ENCODE measurements around the gene TDRKH.
"Not testable (repeated sequence)": the region's sequence is repeated elsewhere in the genome, so short reads cannot be mapped to it uniquely, and the experiment has no call there.

TDRKH gene

GRCh38 chr1:151775894-151776664 lies 14.2 kb downstream of the TDRKH start:
- no peak for ATAC-seq (replicated peaks)
- Mint-ChIP-seq H3K27me3 (no peaks in the 10 kb centered on the region), H3K4me3 (no peak overlapping the region), H3K27ac (no peak overlapping the region), H3K36me3 (peaks cover 21 to 44% of the 10 kb centered on the region in 2 donors), H3K9me3 (no peaks in the 10 kb centered on the region), H3K4me1 (no peaks in the 10 kb centered on the region)
- no peak for DNase-seq

DNA sequence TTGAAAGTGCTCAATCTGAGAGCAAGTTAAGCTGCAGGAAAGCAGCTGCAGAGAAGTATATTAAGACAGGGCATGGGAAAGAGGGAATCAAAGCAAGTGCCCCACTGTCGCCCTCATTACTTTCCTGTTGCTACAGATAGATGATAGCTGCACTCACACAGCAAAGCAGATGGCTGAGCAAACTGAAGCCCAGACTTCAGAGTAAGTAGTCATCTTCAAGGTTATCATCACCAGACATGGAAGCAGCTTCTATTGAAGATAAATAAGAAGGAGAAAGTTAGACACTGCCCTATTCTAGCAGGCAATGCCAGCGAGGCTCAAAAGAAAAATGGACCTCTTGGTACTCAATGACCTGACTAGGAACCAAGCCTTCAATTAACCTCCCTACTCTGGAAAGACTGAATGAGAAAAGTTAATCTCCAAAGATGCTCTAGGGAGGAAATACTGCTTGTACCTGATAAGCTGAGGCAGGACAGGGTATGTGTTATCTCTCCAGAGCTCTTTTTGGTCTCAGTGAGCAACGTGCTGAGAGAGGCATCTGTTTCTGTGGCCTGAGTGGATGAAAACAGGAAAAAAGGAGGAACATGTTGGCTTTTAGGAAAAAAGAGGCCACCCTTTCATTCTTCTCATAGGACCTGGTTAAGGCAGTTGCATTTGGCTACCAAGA lies 15.9 kb downstream of the TDRKH start:
- no peak for ATAC-seq (replicated peaks)
- H3K27me3 Mint-ChIP-seq: no peaks in the 10 kb centered on the region
- H3K4me3 Mint-ChIP-seq: no peak overlapping the region
- no peaks in the 10 kb centered on the region for H3K4me1 Mint-ChIP-seq
- H3K27ac Mint-ChIP-seq: no peak overlapping the region
- H3K36me3 Mint-ChIP-seq: peaks cover 21 to 41% of the 10 kb centered on the region in 2 donors
- DNase-seq: no peak
- no peaks in the 10 kb centered on the region for H3K9me3 Mint-ChIP-seq

DNA sequence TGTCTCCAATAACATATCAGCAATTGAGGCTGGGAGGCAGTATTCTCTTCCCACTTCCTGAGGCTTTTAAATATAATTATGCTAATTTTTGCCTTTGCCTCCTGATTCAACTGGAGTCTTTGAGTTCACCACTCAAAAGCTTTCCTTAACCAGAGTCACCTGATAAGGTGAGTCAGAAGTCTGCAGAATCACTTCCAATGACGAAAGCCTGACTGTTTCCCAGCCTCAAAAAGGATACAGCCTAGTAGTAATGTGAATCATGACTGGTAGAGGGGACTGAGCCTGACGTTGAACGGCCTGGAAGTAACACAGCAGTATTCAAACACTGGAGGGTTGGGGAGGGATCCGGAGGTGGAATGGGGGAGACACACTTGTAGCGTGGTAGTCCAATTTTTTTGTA lies 16.6 kb downstream of the TDRKH start:
- DNase-seq (no peak), ATAC-seq (replicated peaks) (no peak)
- H3K4me3 Mint-ChIP-seq: no peak overlapping the region

GRCh38 chr1:151769270-151769669 lies 21.0 kb downstream of the TDRKH start:
- H3K27me3 Mint-ChIP-seq; ATAC-seq (replicated peaks); H3K4me3 Mint-ChIP-seq; H3K4me1 Mint-ChIP-seq; DNase-seq; H3K9me3 Mint-ChIP-seq; H3K27ac Mint-ChIP-seq: not testable (repeated sequence)
- H3K36me3 Mint-ChIP-seq: peaks cover 0 to 11% of the 10 kb centered on the region in 2 donors

More for the DNA sequence above, 16.6 kb downstream of the TDRKH start:
- no peaks in the 10 kb centered on the region for H3K4me1 Mint-ChIP-seq
- peaks cover 17 to 35% of the 10 kb centered on the region in 2 donors for H3K36me3 Mint-ChIP-seq
- no peak overlapping the region for H3K27ac Mint-ChIP-seq
- H3K9me3 Mint-ChIP-seq: no peaks in the 10 kb centered on the region
- H3K27me3 Mint-ChIP-seq: no peaks in the 10 kb centered on the region

GRCh38 chr1:151768351-151769066 lies 21.8 kb downstream of the TDRKH start:
- ATAC-seq (replicated peaks); H3K4me1 Mint-ChIP-seq; H3K4me3 Mint-ChIP-seq; DNase-seq; H3K27me3 Mint-ChIP-seq; H3K27ac Mint-ChIP-seq; H3K36me3 Mint-ChIP-seq; H3K9me3 Mint-ChIP-seq: not testable (repeated sequence)

DNA sequence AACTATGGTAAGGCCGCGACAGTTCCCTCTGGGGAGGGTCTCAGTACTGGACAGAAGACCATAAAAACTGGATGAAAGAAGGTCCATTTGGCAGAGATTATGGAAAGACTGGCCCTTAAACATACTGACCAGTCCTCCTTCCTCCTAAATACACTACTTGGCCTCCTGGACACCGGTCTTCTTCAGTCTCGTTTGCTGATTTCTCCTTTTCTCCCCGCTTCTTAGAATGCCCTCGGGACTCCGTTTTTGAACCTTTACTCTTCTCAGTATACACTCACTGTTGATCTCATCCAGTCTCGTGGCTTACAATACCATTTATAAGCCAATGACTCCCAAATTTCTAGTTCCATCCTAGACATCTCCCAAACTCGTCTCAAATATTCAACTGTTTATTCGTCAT lies 26.3 kb downstream of the TDRKH start:
- no peak for ATAC-seq (replicated peaks)
- DNase-seq: no peak
- Mint-ChIP-seq H3K4me3 (peak overlapping the region; percentile 96 to 99), H3K27me3 (peaks cover 0 to 3% of the 10 kb centered on the region in 2 donors), H3K27ac (peak overlapping the region; percentile 98), H3K9me3 (no peaks in the 10 kb centered on the region), H3K4me1 (peaks cover 8 to 30% of the 10 kb centered on the region in 2 donors), H3K36me3 (peaks cover 24 to 27% of the 10 kb centered on the region in 2 donors)

DNA sequence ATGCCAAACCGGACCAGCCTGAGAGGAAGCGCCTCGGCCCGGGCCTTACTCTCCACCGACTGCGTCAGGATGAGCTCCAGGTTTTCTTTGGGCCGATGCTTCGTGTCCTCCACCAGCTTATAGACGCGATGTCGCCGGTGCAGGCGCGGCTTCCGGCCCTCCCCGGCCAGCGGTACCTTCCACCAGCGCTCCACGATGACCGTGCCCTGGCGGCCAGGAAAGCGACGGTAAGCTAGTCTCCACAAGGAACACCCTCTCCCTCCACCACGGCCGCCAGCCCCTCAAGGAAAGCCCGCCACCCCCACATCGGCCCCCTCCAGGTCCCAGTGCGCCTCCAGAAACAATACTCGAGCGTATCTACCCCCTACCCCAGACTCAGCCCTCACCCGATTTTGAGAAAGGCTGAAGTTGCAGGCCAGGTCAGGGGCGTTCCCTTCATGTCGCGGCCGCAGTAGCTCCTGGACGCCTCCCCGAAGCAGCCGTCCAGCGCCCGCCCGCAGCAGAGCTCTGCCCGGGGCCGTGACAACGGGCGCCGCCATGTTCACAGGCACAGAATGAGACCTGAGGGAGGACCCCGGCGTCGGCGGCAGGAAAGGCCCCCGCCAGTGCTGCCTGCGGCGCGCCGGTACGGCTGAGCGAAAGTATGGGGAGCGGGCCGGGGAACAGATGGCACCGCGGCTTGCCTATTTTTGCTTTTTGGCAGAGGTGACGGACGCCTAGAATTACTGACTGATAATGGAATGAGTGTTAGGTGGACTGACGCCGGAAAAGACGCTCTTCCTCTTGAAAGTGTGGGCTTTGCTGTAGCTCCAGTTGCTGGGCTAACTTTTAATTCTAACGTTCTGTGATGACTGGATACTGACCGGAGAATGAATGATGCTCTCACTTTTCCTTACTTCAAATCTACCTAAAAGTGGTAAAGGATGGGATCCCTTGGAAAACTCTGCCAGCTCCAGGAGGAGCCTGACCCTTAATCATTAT lies 27.1 kb downstream of the TDRKH start, which contains the start of gene MRPL9:
MRPL9 (minus strand) TSS at position 556 of the 981 bp plus-strand sequence; CDS start at position 539, 17 bp downstream.
- ATAC-seq (replicated peaks): peak; percentile 99 to 100
- H3K36me3 Mint-ChIP-seq: peaks cover 24 to 27% of the 10 kb centered on the region in 2 donors
- DNase-seq: peak; percentile 87

GRCh38 chr1:151760597-151761385 lies 29.5 kb downstream of the TDRKH start:
- no peaks in the 10 kb centered on the region for H3K9me3 Mint-ChIP-seq
- H3K36me3 Mint-ChIP-seq: peaks cover 34 to 42% of the 10 kb centered on the region in 2 donors
- no peak overlapping the region for H3K27ac Mint-ChIP-seq
- no peaks in the 10 kb centered on the region for H3K27me3 Mint-ChIP-seq
- H3K4me3 Mint-ChIP-seq: no peak overlapping the region
- peaks cover 9 to 30% of the 10 kb centered on the region in 2 donors for H3K4me1 Mint-ChIP-seq
- ATAC-seq (replicated peaks): no peak
- DNase-seq: no peak

More for the DNA sequence above, 27.1 kb downstream of the TDRKH start, which contains the start of gene MRPL9:
- Mint-ChIP-seq H3K4me3 (peak within 1 kb of the TSS; percentile 96 to 99), H3K27ac (peak within 1 kb of the TSS; percentile 98), H3K4me1 (peaks cover 8 to 30% of the 10 kb centered on the region in 2 donors), H3K27me3 (peaks cover 0 to 3% of the 10 kb centered on the region in 2 donors), H3K9me3 (no peaks in the 10 kb centered on the region)

GRCh38 chr1:151759241-151759640 lies 31.1 kb downstream of the TDRKH start:
- Mint-ChIP-seq H3K4me3 (no peak overlapping the region), H3K4me1 (peaks cover 7 to 28% of the 10 kb centered on the region in 2 donors), H3K27me3 (no peaks in the 10 kb centered on the region), H3K27ac (no peak overlapping the region), H3K36me3 (peaks cover 39 to 48% of the 10 kb centered on the region in 2 donors), H3K9me3 (no peaks in the 10 kb centered on the region)
- DNase-seq (no peak), ATAC-seq (replicated peaks) (no peak)

GRCh38 chr1:151756291-151756690 lies 34.0 kb downstream of the TDRKH start:
- H3K27ac Mint-ChIP-seq: peak overlapping the region; percentile 38
- H3K4me1 Mint-ChIP-seq: peaks cover under 1 to 1% of the 10 kb centered on the region in 2 donors
- H3K27me3 Mint-ChIP-seq: peaks cover 9 to 10% of the 10 kb centered on the region in 2 donors
- no peak overlapping the region for H3K4me3 Mint-ChIP-seq
- DNase-seq (no peak), ATAC-seq (replicated peaks) (no peak)
- H3K9me3 Mint-ChIP-seq: no peaks in the 10 kb centered on the region
- peaks cover 37 to 46% of the 10 kb centered on the region in 2 donors for H3K36me3 Mint-ChIP-seq

- Mint-ChIP-seq H3K36me3 (peaks cover 5% of the 10 kb centered on the region in 2 donors), H3K27ac (no peak overlapping the region), H3K4me1 (no peaks in the 10 kb centered on the region), H3K4me3 (no peak overlapping the region), H3K9me3 (peaks cover 12 to 13% of the 10 kb centered on the region in 2 donors), H3K27me3 (peaks cover 0 to 16% of the 10 kb centered on the region in 2 donors)
- ATAC-seq (replicated peaks) (no peak), DNase-seq (no peak)
These were observed 48.8 kb downstream of the TDRKH start for GRCh38 chr1:151741516-151741915.

- ATAC-seq (replicated peaks) (no peak), DNase-seq (no peak)
- H3K4me1 Mint-ChIP-seq: peaks cover 0 to 2% of the 10 kb centered on the region in 2 donors
- H3K27me3 Mint-ChIP-seq: peaks cover 0 to 15% of the 10 kb centered on the region in 2 donors
- H3K27ac Mint-ChIP-seq: no peak overlapping the region
- peaks cover 13 to 14% of the 10 kb centered on the region in 2 donors for H3K9me3 Mint-ChIP-seq
- no peak overlapping the region for H3K4me3 Mint-ChIP-seq
- peaks cover 5 to 6% of the 10 kb centered on the region in 2 donors for H3K36me3 Mint-ChIP-seq
These were observed 50.5 kb downstream of the TDRKH start for GRCh38 chr1:151739590-151740355.
